NCI-H1694 treated with DMSO at 0.1 percent for 48 hours (cell line): ENCODE data around the gene PLAC1.

Experiments
- DNase-seq: peaks from one replicate; lab custom pipeline; 2025; lab: John Stamatoyannopoulos, UW

Gene PLAC1

DNA sequence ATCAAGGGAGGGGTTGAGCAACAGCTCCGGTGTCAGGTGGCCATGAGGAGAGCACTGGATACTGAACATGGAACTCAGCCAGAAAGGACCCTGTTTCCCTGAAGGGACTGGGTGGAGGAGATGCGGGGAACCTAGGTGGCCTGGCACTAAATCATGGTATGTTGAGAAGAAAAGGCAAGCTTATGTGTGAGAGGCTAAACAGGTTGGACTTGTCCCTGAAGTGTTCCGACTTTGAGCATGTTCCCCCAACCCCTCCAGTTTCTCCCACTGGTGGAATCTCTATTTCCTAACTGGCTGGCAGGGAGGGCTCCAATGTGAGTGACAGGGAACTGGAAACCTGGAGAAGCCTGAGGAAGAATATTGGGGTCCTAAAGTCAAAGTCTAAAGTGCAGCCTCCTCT is 69.5 kb downstream of the PLAC1 start:
- DNase-seq, result no peak

DNA sequence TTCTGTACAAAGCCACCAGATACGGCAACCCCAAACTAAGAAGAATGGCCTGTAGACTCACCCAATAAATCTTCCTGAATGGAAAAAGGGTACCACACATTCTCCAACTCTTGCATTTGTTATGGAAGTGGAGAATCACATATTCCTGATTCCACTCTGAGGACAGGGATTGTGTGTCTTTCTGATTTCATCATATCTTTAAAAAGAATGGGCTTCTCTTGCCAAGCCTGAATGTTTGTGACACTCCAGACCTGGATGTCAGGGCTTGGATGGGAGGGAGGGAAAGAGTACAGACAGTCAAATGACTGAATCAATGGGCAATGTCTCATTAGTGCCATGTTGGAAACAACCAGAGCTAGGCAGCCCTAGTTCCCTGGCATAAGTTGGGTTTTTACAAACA is 77.4 kb downstream of the PLAC1 start:
- no peak for DNase-seq

DNA sequence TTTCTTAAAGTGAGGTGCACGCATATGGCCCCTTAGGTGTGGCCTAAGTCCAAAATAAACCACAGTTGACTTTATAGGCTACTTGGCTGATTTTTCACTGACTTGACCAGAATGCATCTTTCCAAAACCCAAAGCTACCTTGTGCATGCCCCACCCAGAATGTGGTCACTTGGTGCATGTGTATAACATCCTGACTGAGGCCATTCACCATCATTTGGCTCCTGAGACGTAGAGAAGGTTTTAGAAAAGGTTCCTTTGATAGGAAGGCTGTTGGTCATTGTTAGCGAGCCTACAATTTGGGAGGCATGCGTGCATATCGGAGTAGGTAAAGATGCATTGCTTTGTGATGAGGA is 84.6 kb downstream of the PLAC1 start:
- DNase-seq, result no peak

DNA sequence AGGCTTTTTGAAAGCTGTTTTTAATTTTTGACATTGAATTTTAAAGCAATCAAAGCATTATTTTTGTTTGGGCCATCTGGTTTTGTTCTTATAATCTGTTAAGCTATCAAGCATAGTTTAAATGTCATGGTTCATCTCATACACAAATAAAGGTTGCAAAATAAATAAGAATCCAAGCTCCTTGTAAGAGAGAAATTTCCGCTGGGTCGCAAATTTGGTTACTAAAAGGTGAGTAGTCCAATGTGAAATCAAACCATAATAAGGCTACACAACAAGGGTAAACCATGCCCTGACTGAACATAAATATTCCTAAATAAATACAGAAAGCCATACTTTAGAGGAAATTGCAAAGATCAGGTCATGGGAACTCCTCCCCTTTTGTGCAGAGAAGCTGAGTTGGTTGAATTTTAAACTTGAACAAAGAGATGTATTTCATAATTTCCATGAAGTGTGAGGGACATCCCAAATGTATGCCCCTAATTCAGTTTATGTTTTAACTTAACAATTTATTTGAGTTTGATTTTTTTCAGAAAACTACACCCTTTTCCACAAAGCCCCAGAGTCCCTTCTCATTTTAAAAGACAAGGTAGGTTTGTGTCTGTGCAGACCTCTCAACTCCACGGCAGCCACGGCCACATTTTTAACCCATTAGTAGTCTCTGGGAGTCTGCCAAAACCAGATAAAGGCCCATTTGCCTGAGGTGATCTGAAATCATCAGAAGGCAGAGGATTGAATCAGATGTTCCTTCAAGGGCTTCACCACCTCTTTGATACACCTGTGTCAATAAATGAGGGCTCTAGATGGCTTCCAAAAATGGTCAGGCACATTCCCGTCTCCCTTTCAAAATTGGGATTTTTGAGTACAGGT is 85.2 kb downstream of the PLAC1 start:
- DNase-seq, result no peak

DNA sequence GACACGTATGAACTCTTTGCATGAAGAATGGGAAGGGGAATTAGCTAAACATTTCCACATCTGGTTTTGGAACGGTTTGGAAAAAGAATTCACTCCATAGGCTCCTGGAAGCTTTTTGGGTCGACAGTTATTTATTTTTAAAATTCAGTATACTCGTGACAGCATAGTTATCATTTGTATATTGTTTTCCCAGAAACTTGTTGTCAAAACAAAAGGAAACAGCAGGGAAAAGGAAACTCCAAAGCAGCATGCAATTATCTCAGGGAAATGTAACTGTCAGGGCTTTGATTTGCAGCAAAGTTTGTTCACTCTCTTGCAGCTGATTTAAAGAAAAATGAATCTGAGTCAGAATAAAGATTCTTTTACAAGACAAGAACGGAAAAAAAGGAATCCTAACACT is 86.5 kb downstream of the PLAC1 start:
- no peak for DNase-seq

DNA sequence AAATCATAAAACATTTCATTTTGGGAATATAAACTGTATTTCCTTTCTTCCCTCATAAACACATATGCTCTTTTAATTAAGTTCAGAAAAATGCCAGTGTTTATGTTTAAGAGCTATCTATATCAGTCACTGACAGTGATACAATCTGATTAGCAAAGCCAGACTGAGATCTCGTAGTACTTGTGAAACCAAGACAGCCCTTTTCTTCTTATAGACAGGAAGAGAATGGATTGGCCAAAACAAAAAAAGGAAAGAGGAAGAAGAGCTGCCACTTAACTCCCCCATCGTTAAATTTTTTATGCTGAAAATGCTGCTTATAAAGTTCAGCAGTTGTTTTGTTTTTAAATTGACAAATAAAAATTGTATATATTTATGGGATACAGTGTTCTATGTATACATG is 87.4 kb downstream of the PLAC1 start:
- no peak for DNase-seq

DNA sequence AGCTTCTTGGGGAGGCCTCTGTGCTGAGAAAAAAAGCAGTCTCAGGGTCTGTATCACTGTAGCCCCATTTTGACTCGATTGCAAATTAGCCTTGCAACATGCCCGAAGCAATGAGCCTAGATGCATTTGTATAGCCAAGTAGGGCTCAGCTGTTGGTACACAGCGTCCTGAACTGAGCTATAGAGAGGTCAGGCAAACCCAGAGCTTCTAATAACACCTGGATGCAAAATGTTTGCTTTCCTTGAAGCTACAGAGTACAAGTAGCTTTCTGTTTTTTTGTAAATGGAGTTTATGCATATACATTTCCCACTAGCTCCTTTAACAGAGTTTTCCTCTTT is 87.8 kb downstream of the PLAC1 start:
- no peak for DNase-seq

DNA sequence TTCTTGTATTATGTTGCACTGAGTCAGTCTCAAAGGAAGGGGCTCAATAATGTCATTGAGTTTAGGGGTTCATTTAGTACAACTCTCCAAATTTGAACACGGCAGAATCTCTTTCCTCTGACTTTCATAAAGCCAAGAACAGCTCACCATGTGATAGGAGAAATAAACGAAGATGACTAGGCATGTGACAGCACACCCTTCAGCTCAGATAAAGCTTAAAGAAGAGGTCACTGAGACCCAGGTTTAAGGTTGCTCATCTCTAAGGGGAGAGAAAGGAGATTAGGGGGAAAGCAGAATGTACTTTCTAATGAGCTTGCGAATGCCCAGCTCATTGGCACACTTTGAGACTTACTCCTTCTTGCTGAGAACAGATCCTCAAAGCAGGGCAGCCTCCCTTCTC is 89.0 kb downstream of the PLAC1 start:
- no peak for DNase-seq

DNA sequence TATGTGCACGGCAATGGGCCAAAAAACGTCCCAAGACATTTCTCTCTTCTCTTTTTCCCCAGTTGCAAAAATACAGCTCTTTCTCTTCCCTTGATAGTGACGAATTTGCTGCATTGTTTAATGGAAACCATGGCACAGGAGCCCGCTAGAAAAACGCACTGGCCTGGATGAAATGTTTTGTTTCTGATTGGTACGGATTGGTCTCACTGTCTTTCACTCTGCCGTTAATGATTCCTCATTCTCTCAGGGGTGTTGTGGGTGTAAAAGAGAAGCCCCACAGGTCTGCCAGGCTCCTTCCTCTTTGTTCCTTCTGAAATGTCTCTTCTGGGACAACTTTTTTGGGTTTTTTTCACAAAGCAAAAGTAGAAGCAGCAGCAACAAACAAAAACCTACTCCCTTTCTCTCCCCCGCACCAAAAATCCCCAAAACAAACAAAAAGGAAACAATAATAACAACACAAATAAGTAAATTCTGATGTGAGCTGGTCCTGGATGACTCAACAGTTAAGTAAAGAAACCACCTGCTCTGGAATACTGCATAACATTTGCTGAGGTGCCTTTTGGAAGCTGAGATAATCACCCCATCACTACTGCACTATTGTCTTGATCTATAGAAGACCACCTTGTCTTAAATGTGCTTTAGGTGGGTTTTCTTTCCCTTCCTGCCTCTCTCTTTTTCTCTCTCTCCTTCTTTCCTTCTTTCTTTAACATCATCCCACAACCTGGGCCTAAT is 89.8 kb downstream of the PLAC1 start:
- no peak for DNase-seq

DNA sequence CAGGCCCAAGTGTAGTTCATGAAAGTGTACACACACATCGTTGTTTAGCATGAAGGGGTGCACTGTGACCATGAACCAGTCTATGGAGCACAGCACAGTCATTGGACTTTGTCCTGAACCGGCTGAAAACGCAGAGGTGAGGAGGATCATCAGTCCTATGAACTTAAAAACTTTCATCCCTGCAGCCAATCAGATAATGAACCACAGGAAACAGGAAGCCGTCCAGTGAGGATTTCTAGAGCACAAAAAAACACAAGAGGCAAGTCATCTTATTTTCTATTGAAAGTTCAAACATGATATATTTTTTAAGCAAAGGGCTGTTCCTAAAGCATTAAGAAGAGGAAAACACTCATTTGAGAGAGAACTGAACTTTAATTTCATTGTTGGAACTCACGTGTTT is 91.8 kb downstream of the PLAC1 start:
- DNase-seq, result no peak

DNA sequence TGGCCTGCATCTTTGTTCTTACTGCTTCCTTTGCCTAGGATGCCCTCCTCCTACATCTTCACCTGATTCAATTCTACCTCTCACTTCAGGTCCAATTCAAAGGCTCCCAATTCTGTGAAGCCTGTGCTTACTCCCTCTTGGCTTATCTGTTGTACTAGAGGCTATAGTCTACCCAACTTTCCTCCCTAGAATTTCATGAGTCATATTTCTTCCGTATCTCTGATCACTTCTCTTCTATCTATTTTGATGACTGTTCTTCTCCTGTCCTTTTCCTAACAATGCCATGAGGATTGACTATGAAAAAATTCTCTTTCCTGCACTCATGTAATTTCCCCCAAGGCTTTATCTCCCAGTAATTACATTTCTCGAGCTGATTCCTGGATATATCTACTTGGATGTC is 96.3 kb downstream of the PLAC1 start:
- DNase-seq, result no peak

DNA sequence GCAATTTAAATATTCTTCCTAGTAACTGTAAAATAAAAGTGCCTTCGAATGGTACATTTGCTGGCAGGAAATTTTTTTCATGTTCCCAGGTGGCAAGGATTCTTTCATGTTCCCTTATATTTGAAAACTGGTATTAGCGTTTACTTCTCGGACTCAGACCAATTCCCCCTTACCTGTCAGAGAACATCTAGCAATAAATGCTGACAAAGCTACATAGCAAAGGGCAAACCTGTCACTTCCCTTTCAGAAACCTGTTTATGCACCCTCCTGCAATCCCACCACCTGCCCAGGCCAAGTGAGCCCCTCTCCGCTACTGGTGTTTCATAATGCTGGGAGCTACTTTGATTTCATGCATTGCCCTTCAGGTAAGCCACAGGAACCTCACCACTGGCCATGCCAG is 100.1 kb downstream of the PLAC1 start:
- no peak for DNase-seq

DNA sequence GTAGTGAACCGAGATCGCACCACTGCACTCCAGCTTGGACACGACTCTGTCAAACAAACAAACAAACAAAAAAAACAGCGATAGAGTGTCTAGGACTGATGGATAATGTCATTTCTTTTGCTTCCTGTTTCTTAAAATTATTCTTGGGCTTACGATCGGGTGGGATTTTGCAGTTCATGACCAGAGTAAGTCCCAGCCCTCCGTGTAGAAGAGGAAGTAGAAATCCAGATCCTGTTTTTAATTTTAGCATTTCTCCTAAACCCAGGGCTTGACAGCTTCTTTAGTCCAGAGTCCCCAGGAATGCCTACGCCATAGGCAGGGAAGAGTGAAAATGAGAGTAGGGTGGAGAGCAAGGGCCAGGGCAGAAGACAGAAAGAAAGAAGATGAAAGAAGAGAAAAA is 104.0 kb downstream of the PLAC1 start:
- DNase-seq, result no peak

DNA sequence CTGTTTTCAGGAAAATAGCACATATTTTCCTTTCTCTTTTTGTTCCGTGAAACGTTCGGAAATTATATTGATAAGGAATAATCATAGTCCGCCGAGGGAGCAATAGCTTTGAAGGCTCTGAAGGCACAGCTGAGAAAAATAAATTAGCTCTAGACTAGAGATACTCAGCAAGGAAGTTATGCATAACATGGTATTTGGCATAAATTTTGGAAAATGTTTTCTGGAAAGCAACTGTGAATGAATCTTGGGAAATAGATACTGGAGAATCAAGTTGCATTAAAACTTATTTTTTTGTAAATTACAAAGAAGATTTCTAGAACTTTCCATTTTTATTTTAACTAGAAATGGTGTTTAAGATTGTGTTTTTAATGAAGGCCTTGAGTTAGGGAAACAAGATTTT is 105.9 kb downstream of the PLAC1 start:
- no peak for DNase-seq

DNA sequence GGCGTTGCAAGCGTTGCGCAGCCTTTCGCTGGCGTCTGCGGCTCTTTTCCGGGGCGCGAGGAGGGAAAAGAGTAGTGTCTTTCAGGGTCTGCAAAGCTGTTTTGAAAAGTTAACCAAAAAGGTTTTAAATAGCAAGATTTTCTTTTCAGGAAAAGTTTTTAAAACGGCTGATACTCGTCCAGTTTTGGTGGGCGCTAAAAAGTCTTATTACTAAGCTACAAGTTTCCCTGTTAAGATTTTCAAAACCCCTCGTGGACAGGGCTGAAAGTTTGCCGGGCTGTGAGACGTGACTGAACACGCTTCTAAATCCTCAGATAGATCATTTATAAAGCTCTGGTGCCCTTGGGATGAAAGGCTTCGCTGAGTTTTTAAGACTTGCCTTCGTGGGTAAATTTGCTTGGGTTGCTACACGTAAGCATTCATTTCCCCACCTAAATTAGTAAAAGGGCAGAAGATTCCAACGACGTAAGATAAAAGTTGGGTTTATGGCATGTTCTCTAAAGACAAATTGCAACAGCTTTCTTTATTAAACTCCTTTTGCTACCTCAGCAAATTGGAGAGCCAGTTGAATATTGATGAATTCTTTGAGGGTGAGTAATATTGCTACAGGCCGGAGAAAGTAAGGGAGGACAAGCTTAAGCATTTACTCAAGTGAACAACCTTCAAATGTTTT is 106.8 kb downstream of the PLAC1 start:
- no peak for DNase-seq

DNA sequence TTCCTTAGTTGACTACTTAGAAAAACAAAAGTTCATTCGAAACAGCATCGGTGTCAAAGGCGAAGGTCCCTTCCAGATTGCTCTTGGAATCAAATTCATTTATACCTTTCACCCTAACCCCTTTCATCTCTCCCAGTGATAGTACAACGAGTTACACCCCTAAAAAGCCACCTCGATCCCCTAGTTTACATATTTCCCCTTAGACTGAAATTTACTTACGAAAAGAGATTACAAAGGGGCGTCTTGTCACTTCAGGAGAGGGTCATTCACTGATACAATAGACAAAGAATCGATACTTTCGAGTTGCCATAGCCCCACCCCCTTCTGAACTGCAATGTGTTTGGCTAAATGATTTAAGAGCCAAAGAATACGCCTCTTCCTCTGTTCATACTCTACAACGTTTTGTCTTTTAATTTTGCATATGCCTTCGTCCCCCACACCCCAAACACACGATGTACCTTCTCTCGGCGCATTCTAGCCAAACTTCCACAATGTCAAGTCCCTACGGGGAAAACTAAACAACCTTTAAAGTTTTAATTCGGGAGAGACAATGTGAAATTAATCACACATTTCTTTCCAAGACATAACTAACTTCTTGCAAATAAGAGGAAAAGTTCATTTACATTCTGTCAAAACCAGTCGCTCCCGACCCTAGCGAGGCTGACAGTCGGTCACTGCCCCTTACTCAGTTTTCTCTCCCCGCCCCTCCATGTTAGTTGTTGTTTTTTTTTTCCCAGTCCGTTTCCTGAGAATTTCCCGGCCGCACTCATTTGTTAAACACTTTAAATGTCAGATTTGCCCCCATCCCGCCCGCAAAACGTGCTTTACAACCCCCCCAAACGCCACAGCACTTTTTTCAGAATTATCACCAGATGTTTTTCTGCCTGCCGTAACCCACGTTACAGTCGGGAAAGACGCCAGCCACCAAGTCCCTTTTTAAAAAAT is 109.7 kb downstream of the PLAC1 start:
- DNase-seq, result no peak

DNA sequence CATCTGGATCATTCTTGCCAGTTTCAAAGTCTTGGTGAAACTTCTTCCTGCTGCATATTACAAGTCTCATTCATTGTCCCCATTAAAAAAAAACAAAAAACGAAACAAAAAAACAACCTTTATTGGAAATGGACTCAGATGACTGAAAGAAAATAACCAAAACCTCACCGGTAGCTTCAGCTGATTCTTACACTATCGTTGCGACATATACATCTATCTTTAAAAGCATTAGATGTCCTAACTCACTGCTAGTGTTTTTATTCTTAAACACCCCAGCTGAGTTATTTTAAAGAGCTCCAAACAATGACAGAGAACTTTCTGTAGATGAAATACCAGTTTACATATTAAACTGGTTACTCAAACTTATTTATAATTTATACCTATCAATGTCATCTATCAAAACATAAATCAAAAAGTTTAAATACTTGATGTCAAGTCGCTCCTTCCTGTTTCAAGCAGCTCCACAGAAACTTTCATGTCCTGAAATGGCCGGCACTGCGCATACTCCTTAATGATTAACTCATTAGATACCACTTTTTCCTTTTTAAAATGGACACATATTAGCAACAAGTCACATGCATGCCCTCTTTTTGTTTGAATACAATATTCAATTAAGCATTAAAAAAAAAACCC is 111.1 kb downstream of the PLAC1 start:
- DNase-seq, result no peak

DNA sequence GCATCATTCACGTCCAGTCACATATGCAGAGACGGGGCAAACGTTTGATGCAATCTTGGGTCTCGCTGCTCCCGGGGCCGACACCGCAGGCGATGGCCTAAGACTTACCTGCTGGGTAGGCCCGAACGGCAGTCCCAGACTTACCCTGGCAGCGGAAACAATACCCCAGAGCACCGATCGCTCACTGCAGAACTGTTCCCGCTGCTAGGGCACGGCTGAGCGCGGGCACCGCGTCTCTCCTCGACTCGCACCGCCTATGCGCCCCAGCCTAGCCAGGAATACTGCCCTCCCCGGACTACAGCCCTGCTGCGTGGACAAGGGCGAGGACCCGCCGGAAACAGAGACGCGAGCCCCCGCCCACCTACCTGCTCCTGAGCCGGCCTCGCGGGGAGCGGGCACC is 112.1 kb downstream of the PLAC1 start:
- DNase-seq, result no peak

DNA sequence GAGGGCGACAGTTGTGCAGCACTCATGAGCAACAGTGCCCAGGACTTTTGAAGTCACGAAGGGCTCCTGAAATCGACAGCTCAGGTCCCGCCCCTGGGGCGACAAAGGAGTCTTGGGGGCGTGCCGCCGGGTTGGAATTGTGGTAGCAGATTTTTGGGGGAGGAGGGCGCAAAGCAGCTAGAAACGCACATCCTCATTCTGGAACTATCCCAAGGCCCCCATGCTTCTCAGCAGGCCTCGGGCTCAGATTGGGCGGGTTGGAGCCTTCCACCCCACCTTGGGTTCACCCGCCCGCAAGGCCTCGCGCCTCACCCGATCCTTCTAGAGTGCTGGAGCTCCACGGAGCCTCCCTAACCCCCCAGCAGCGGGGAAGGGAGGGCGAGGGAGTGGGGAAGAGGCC is 112.8 kb downstream of the PLAC1 start:
- DNase-seq, result no peak

DNA sequence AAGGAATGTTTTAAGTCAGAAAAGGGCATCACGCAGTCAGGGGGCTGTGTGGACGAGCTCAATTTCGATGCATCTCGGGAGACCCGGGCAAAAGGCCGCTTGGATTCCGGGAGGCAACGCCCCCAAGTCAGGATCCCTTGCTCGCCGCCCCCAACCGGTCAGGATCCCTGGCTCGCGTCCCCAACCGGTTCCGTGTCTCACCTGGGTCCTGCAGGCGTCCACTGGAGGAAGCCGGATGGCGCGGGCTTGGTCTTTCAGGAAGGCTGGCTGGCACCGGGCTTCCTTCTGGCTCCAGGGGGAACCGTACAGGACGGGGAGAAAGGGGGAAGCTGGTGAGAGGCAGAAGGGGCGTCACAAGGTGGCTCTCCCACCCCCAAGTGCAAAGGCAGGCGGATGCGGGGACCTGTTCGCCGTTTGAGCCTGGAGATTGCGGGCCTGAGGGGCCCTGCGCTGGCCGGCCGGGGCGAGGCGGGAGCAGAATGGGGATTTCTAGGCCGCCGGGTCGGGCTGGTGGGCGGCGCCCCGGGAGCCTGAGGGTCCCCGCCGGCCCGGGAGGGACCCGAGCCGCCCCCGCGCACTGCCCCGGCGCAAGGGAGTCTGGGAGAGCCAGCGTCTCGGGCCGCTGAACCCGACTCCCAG is 113.6 kb downstream of the PLAC1 start:
- DNase-seq, result no peak

DNA sequence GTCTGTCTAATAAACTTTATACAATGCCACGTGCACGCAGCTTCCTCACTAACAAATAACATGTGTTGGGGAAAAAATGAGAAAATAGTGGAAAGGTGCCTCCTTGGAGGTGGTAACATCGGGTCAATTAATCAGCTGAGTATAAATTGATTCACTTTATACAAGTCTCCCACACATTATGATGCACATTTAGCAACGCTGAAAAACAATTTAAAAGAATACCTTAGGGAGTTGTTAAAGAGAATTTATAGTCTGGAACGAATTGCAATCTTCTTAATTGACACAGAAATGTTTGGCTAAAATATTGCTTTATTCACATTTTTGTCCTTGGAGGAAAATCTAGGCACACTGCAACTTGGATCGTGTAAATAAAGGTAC is 114.1 kb downstream of the PLAC1 start:
- DNase-seq, result no peak
